Mesenteric fat pad (tissue), 1 donor: ENCODE results near the gene AKAP8L. TPM values are rescaled to one million over a fixed set of nuclear protein-coding genes. Genes with fewer than 3 reads are reported as not detected.
"Not testable (repeated sequence)": the region's sequence is repeated elsewhere in the genome, so short reads cannot be mapped to it uniquely, and the experiment has no call there.

ENCODE experiments used
- DNase-seq: peaks from one replicate; pipeline ENCODE4 v3.0.0-alpha.2; 2020; ENCODE audit warnings: low spot score
- microRNA-seq: library from miRNA; unstranded; fragments of <30 nt; microRNA quantifications from one replicate; pipeline ENCODE4 v1.2.0, GENCODE V29; 2020; ENCODE audit warnings: borderline number of aligned reads
- total RNA-seq: library from RNA; stranded (reverse); fragmentation: NEBNext Ultra II Directional; extraction: Animal tissue kit (Norgen Biotek cat#: 25700); gene quantifications from one replicate; pipeline ENCODE4 v1.2.1, GENCODE V29; 2021
- donor health status: DM: yes; HTN: yes; CAD: no.

Gene AKAP8L
- total RNA-seq, 1 donor from 2014 or later: 63.8 TPM

DNA sequence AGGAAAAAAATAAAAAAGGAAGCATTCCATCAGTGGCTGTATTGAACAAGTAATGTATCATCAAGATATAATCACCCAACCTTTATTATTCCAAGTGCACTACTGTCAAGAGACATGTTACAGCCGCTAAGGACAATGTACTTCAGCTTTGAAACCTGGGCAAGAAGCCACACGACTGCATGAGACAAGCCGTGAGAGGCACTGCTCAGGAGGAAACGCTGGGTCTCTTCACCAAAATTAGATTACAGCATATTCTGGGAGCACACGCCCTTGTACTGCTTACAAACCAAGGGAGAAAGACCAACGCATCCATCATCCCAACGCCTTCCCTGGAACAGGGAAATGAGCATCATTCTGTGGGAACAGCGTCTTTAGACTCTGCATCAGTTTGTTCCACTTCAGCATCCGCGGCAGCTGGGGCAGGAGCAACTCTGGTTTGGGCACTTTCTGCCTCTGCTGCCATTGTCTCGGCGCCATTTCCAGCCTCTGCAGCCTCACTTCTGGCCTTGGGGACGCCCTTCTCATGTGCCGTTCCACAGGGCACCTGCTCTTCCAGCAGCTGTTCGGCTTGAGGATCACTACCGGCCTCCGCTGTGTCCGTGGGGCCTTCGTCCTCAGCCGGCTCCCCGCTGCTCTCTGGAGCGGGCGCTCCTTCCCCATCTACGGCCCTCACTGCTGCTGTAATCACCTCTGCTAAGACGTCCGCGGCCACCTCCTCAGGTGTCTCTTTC, 64.1 kb downstream of the AKAP8L start:
- DNase-seq: no peak

DNA sequence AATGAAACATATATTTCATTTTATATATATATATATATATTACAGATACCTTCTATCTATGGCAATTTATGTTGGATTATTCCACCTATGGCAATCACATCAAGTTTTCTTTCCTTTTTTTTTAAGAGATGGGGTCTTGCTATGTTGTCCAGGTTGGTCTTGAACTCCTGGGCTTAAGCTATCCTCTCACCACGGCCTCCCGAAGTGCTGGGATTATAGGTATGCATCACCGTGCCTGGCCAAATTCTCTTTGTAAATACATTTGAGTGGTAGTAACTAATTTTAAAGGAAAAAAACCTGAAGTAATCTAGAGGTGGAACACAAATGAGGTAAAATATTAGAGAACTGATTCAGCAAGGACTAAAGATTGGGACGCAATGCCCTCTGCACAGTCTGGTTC, 64.9 kb downstream of the AKAP8L start:
- DNase-seq: no peak

DNA sequence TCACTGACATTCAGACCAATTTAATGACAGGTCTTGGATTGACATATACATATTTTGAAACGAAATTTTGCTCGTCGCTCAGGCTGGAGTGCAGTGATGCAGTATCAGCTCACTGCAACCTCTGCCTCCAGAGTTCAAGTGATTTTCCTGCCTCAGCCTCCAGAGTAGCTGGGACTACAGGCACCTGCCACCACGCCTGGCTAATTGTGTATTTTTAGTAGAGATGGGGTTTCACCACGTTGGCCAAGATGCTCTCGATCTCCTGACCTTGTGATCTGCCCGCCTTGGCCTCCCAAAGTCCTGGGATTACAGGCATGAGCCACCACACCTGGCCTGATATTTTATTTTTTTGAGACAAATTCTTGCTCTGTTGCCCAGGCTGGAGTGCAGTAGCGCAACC, 66.3 kb downstream of the AKAP8L start:
- not testable (repeated sequence) for DNase-seq

DNA sequence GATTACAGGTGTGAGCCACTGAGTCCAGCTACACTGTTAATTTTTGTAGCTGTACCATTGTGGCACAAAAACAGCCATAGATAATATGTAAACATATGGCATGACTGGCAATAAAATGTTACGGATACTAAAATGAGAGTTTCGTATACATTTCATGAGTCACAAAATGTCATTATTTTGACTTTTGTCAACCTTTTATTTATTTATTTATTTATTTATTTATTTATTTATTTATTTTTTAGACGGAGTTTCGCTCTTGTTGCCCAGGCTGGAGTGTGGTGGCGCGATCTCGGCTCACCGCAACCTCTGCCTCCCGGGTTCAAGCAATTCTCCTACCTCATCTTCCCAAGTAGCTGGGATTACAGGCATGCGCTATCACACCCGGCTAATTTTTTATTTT, 77.5 kb downstream of the AKAP8L start:
- not testable (repeated sequence) for DNase-seq

DNA sequence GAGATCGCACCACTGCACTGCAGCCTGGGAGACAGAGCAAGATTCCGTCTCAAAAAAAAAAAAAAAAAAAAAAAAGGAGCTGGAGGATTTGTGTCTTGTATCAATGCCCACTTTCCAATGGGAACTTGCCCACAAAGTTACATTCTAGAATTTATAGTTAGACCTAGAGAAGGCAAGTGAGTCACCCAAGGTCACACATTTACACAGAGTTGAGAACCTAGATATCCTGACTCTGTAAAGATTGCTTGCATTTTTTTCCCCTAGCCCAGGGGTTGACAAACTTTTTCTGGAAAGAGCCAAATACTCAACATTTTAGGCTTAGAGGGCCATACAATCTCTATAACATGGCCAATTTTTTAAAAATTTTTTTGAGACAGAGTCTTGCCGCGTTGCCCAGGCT, 78.7 kb downstream of the AKAP8L start:
- no peak for DNase-seq

DNA sequence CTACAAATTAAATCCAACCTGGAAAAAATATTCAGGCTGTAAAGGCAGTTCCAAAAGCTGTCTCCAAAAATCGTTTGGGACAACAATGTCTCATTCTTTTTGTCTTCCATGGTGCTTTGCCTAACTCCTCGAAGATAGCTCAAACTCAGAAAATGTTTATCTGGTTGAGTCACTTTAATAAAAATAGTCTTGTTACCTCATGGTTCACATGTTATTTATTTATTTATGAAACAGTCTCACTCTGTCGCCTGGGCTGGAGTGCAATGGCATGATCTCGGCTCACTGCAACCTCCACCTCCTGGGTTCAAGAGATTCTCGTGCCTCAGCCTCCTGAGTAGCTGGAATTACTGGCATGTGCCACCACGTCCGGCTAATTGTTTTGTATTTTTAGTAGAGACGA, 81.6 kb downstream of the AKAP8L start:
- no peak for DNase-seq

DNA sequence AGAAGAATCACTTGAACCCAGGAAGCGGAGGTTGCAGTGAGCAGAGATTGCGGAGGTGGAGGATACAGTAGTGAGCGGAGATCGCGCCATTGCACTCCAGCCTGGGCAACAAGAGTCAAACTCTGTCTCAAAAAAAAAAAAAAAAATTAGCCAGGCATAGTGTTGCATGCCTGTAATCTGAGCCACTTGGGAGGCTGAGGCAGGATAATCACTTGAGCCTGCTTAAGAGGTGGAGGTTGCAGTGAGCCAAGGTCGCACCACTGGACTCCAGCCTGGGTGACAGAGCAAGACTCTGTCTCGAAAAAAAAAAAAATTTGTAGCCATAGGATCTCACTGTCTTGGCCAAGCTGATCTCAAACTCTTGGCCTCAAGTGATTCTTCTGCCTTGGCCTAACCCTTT, 82.8 kb downstream of the AKAP8L start:
- not testable (repeated sequence) for DNase-seq

DNA sequence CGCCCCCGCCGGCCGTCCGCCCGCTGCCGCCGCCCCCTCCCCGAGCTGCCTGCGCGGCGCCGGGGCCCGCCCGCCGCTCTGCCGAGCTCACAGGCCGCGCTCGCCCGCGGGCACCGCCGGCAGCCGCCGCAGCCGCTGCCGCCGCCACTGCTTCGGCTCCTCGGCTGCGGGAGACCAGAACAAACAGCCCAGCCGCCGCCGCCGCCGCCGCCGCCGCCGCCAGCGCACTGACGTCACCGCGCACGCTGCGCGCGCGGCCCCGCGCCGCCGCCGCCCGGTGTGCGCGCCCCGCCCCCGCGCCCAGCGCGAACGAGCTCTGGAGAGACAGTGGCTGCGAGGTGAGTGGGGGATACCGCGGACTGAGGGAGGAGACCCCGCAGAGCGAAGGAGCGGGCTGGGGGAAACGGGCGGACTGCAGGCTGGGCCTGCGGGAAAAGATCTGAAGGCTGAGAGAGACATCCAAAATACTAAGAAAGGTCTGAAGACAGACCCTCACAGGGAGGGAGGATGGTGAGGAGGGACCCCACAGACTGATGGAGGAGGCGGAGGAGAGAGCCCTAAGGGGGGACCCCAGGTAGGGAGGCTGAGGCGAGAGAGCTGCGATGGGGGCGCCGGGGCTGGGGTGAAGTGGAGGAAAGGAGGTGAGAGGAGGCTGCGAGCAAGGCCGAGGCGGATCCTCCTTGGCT, 86.3 kb downstream of the AKAP8L start, which contains the start of gene BRD4:
Gene BRD4, minus strand, starts transcription at position 229 of the 686 bp plus-strand sequence. CDS start 59,440 bp downstream, outside the sequence.
- peak; percentile 94 for DNase-seq

DNA sequence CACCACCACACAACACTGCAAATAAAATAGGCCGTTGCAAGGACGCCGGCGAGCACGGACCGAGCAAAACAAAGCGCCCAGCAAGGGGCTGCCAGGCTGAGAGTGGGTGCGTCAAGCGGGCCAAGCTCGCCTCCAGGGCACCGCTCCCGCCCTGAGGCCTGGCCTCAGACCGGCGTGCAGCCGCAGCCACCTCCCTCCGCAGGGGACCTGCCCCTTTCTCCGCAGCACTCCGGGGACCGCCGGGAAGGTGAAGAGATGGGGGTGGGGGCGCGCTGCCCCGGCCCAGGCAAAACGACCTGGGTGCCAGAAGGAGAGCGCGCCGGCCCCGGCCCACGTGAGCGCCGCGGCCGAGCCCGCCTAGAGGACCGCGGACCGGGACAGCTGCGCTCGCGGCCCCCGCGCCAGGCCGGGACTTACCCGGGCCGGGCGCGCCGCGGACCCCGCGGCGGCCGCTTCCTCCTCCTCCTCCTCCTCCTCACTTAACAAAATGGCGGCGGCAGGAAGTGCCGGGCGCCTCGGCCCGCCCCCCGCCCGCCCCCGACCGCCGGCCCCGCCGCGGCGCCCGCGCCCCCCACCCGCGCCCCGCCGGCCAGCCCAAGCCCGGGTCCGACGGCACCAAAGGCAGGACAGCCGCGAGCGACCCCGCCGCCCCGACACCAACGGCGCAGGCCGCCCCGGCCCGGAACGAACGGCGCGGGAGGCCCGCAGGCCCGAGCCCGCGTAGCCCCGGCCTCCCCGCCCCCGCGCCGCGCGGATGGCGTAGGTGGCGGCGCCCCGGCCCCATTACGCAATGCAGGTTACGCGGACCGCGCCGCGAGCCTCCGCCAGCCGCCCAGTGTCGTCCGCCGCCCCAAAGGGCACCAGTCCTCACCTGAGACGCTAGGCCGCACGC, 87.1 kb downstream of the AKAP8L start:
- DNase-seq: peak; percentile 92

DNA sequence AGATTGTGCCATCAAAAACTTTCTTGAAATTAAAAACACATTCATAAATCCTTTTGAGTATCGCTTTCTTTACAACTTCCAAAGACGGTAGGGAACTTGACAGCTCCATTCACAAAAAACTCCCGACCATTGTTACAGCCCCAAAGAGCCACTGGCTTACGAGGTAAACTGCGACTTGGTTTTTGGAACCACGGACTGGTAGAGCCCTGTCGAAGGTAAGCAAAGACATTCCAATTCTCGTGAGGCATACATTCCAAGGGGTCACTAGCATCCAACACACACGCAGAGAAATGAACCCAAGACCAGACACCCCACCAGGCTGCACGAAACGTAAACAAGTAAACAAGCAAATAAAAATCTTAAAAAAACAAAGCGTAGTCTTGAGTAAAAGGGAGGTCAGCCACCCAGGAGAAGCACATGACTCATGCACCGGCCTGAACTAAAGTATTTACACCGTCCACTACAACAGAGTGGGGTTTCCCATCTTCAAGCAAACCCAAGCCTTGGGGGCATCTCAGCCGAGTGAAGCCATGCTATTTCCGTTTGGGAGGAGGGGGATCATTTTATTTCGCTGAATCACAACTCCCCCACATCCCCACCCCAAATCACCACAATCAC, 87.9 kb downstream of the AKAP8L start:
- DNase-seq: no peak

Small RNA genes lying within 50 kb of the gene (microRNA-seq; reads per million reads assigned to microRNA genes)
- not detected for gene MIR1470

Other genes with a start within 250 kb of the AKAP8L start
- 60.3 TPM for gene NOTCH3, start 218.0 kb downstream of the AKAP8L start, total RNA-seq
- 0.35 TPM for gene EPHX3, start 186.5 kb downstream of the AKAP8L start, total RNA-seq
- 96.3 TPM for gene BRD4, start 86.4 kb downstream of the AKAP8L start, total RNA-seq
- gene AKAP8, start 39.2 kb downstream of the AKAP8L start, total RNA-seq: 38.3 TPM
- gene WIZ, start 31.0 kb upstream of the AKAP8L start, total RNA-seq: 37.6 TPM
- 4.1 TPM for gene RASAL3, start 45.6 kb upstream of the AKAP8L start, total RNA-seq
- gene PGLYRP2, start 60.5 kb upstream of the AKAP8L start, total RNA-seq: not detected
- gene CYP4F22, start 89.5 kb upstream of the AKAP8L start, total RNA-seq: not detected
- gene CYP4F8, start 196.2 kb upstream of the AKAP8L start, total RNA-seq: not detected
- gene CYP4F3, start 221.9 kb upstream of the AKAP8L start, total RNA-seq: 1.3 TPM